NOMO-1 treated with dmso at 0.1 percent for 144 hours (cell line): ENCODE results near the gene MSANTD7.
"Not testable (repeated sequence)": the region's sequence is repeated elsewhere in the genome, so short reads cannot be mapped to it uniquely, and the experiment has no call there.

Experiments
- DNase-seq: peaks from one replicate; lab custom pipeline; 2025; ENCODE audit not compliant: unreplicated experiment; lab: John Stamatoyannopoulos, UW

Gene MSANTD7, protein sequence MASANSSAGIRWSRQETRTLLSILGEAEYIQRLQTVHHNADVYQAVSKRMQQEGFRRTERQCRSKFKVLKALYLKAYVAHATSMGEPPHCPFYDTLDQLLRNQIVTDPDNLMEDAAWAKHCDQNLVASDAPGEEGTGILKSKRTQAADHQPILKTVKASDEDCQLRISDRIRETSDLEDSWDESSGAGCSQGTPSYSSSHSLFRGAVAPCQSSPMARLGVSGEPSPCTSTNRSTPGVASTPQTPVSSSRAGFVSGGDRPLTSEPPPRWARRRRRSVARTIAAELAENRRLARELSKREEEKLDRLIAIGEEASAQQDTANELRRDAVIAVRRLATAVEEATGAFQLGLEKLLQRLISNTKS

DNA sequence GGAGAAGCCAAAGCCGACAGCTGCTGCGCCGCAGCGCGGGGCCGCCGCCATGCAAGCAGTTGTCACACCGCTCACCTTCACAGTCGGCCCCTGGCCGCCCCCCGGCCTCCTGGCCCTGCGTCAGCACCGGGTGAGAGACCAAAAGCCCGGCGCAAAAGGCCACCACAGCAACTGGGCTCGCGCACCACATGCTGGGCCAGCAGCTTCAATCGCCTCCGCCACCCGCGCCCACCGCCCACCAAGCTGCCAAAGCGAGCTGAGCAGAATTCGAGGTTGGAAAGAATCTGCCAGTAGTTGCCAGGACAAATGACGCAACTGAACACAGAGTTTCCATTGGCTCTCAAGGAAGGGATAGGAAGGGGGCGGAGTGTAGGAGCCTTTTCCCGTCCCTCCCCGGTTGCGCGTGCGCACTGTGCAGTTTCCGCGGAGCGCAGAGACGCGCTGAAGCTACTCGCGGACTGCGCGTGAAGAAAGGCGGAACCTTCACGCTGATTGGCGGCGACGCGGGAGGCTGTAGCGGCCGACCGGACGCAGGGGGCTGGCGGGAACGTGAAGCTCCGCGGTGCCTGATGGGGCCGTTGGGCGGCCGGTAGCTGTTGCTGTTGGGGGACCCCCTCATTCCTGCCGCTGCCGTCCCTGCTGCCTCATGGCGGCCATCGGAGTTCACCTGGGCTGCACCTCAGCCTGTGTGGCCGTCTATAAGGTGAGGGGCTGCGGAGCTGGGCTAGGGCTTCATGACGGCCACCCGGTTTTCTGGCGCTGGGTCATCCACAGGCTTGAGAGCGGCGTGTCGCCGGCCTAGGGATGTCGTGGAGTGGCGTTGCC lies at the start of gene MSANTD7, which contains the start of the genes CDNF and HSPA14:
TSS of gene MSANTD7 (plus strand) at position 550 of the 825 bp plus-strand sequence. CDS start 3,979 bp downstream, outside the sequence.
TSS of gene CDNF (minus strand) at position 281 of the 825 bp plus-strand sequence. CDS start at position 190, 91 bp downstream.
TSS of gene HSPA14 (plus strand) at position 550 of the 825 bp plus-strand sequence. CDS start at position 647, 97 bp downstream.
- peak; percentile 96 for DNase-seq

GRCh38 chr10:14798636-14799035 lies 39.5 kb upstream of the MSANTD7 start:
- no peak for DNase-seq

GRCh38 chr10:14800397-14800796 lies 37.7 kb upstream of the MSANTD7 start:
- DNase-seq = no peak

DNA sequence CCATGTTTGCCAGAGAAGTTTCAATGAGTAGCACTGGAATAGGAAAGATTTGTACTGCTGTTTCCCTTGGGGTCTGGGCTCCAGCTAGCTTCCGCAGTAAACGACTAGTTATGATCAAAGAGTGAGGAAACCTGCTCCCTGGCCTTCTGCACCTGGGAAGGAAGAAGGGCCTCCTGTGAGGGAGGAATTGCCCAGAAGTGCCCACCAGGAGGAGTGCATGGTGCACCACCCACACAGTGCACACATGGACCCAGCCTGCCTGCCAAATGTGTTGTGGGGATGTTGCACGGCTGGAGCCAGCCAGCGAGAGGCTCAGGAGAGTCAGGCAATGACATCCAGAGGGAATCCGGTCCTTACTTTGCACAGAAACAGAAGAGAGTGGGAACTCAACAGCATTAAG lies 36.4 kb upstream of the MSANTD7 start:
- DNase-seq = no peak

DNA sequence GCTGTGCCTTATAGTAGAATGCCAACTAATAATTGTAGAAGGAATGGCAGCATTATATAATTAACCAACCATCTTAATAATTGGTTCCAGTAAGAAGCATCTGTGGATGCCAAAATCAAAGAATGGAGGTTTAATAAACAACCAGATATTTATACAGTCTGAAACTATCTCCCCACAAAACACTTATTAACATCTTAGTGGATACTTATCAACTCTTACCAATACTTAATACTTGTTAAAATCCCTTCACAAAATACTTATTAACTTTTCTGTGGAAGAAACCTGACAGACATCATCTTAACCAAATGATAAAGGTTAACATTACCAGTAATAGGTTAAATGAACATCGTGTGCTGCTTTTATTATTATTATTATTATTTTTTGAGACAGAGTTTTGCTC lies 34.3 kb upstream of the MSANTD7 start:
- DNase-seq = no peak

DNA sequence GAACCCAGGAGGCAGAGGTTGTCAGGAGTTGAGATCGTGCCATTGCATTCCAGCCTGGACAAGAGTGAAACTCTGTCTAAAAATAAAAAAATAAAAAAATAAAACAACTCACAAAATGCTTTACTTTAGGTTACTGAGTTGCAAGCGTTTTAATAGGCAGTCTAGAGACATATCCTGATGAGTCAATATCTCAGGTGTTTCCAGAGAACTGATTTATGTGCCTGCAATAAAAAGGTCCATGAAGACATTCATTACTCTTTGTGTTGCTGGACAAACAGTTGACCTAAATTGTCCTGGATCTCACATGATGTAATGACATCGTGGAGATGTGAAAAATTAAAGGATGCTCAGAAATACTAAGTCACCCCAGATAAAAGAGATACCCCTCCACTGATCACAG lies 31.8 kb upstream of the MSANTD7 start:
- DNase-seq = no peak

DNA sequence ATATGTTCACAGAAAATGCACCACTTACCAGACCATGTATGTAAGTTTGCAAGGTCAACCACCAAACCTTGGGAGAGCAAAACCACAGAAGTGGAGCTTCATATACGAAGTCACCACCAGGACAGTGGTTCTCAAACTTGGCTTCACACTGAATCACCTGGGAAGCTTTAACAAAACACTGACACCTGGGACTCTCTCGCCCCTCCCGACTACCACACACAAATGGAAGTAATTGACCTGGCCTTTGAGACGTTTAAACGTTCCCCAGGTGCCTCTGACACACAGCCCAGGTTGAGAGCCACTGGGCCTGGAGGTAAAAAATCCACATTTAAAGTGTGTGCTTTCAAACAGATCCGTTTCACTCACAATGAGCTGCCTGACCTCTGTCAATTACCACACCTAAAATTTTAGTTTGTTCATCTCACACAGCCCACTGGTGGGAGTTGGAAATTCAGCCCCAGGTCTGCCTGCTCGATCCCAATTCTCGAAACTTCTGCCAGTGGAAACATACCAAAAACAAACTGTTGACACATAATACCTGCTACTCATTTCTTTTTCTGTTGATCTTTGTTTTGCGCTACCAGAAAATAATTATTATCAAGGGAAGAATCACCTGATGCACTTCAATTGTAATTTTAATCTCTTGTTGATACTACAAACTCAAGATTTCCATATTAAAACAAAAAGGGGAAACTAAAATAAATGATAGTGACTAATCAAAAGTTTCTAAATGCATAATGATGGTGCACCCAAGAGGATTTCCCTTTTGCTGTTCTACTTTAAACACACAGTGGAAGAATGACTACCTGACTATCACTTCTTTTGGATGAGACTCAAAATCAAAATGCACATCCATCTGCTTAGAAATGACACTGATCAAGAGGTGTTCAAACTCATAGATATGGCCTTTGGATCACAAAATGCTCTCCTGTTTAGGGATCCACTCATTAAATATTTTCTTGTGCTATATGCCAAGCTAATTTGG lies 26.8 kb upstream of the MSANTD7 start:
- no peak for DNase-seq

- DNase-seq = no peak
These were observed 25.8 kb upstream of the MSANTD7 start for GRCh38 chr10:14812271-14812670.

- DNase-seq = peak; percentile 58
These were observed 22.4 kb upstream of the MSANTD7 start for GRCh38 chr10:14815681-14816080.

- not testable (repeated sequence) for DNase-seq
These were observed 21.4 kb upstream of the MSANTD7 start for GRCh38 chr10:14816717-14817116.

- no peak for DNase-seq
These were observed 17.9 kb upstream of the MSANTD7 start for GRCh38 chr10:14820010-14820774.

- peak; percentile 11 for DNase-seq
These were observed 17.3 kb upstream of the MSANTD7 start for GRCh38 chr10:14820775-14821154.

DNA sequence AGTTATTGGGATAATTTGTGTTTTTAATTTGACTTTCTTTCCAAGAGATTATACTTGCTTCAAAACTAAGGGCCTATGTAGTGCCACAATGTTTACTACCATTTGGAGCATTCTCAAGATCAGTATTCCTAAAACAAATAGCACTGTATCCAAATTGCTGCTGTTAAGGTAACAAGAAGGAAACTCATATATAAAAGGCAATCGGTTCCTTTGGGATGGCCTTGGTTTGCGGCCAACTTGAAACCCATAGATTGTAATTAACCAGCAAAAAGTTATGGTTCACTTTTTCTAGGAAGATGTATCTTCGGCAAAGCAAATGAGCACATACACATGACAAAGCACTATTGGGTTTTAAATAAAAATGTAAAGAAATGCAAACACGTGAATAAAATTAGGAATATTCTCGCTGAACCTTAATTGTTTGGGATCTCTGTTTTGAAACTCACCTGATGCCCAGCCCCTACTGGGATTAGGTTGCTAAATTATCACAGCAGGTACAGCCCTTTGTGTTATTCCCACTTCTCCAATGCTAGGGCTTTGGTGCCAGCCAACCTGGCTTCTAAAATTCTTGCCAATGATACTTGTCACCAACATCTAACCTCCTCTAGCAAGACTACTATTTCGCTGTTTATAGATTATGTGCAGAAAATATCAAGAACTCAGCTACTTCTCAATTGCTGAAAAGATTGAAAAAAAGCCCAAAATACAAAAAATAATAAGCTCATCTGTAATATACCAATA lies 16.3 kb upstream of the MSANTD7 start:
- no peak for DNase-seq

GRCh38 chr10:14822879-14823755 lies 15.0 kb upstream of the MSANTD7 start:
- peak; percentile 56 for DNase-seq

DNA sequence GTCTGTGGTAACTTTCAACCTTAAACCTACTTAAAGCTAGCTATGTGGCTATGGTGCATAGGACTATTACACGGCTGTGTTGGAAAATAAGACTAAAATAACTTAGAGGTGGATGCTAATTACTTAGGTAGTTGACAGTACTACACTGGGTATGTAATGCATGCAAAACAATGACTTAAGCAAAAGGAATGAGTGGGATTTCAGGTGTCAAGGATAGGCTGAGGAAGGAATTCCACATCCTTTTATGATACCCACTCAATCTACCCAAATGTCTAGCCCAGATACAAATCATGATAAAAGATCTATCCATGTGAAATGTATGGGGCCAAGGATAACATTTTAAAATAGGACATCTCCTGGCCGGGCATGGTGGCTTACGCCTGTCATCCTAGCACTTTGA lies 14.1 kb upstream of the MSANTD7 start:
- no peak for DNase-seq

DNA sequence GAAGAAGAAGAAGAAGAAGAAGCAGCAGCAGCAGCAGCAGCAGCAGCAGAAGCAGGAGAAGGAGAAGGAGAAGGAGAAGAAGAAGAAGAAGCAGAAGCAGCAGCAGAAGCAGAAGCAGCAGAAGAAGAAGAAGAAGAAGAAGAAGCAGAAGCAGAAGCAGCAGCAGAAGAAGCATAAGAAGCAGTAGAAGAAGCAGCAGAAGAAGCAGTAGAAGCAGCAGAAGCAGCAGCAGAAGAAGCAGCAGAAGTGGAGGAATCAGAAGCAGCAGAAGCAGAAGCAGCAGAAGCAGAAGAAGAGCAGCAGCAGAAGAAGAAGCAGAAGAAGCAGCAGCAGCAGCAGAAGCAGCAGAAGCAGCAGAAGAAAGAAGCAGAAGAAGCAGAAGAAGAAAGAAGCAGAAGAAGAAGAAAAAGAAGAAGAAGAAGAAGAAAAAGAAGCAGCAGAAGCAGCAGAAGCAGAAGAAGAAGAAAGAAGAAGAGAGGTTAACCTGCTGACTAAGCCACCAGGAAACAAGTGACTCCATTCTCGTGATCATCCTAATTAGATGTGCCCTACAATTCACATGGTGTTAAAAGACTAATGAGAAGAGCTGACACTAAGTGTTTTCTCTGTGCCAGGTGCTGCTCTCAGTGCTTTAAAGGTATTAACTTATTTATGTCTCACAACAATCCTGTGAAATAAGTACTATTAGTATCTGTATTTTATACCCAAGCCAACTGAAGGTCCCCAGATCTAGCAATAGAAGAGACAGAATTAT lies 11.9 kb upstream of the MSANTD7 start:
- peak; percentile 7 for DNase-seq

DNA sequence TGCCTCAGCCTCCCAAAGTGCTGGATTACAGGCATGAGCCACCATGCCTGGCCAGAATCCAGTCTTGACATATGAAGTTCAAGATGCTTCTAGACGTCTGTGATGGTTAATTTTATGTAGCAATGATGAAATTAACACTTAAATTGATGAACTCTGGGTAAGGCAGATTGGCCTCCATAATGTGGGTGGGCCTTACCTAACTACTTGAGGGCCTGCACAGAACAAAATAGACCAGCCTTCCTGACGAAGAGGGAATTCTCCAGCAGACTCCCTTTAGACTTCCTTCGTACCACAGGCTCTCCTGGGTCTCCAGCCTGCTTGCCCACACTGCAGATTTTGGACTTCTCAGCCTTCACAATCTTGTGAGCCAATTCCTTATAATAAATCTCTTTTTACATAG lies 5.0 kb upstream of the MSANTD7 start:
- no peak for DNase-seq

- DNase-seq = no peak
These were observed 1.9 kb upstream of the MSANTD7 start for GRCh38 chr10:14836208-14836607.
